Fibroblast of lung (primary cell): Measurements from ENCODE around the gene SPATA19. TPM values are rescaled to one million over a fixed set of nuclear protein-coding genes. Genes with fewer than 3 reads are reported as not detected.

Source experiments
- DNase-seq, 2 donors: peaks; one replicate each; pipeline versions ENCODE4 v3.0.0 to v3.0.0-alpha.2; 2010; ENCODE audit warnings: low read depth in 2 of 2
- H2AFZ ChIP-seq: 2 replicates; pipeline ENCODE4 v1.5.1; 2012; ENCODE audit warnings: low read length, control low read depth, inconsistent platforms
- H3K27ac ChIP-seq: 2 replicates; pipeline ENCODE4 v1.5.1; 2011; ENCODE audit warnings: low read length, control low read depth; ENCODE audit not compliant: insufficient read depth
- H3K27me3 ChIP-seq: 2 replicates; pipeline ENCODE4 v1.5.1; 2011; ENCODE audit warnings: mild to moderate bottlenecking, low read length; ENCODE audit not compliant: control insufficient read depth, insufficient read depth
- H3K36me3 ChIP-seq: 2 replicates; pipeline ENCODE4 v1.5.1; 2011; ENCODE audit warnings: low read length; ENCODE audit not compliant: control insufficient read depth, insufficient read depth
- H3K4me1 ChIP-seq: 2 replicates; pipeline ENCODE4 v1.5.1; 2011; ENCODE audit warnings: low read length; ENCODE audit not compliant: control insufficient read depth, insufficient read depth; ENCODE audit errors: extremely low read depth
- H3K4me2 ChIP-seq: 2 replicates; pipeline ENCODE4 v1.5.1; 2011; ENCODE audit warnings: low read length, control low read depth; ENCODE audit not compliant: insufficient read depth; ENCODE audit errors: extremely low read depth
- H3K4me3 ChIP-seq, 4 experiments: fragments of 200-600 bp in 1 of 4; sonication (generic) in 1 of 4; replicated peaks in 1 of 4; 2 replicates each; pipeline ENCODE4 v1.5.1; 2011 to 2016; ENCODE audit warnings: low read length in 4 of 4, low read depth in 3 of 4, mild to moderate bottlenecking in 3 of 4, control low read depth in 2 of 4, inconsistent platforms in 1 of 4, mixed read lengths in 1 of 4; ENCODE audit not compliant: insufficient read depth in 1 of 4; ENCODE audit errors: control extremely low read depth in 1 of 4
- H3K79me2 ChIP-seq: 2 replicates; pipeline ENCODE4 v1.5.1; 2012; ENCODE audit warnings: mild to moderate bottlenecking, low read length, inconsistent platforms; ENCODE audit not compliant: control insufficient read depth, insufficient read depth
- H3K9ac ChIP-seq: 2 replicates; pipeline ENCODE4 v1.5.1; 2011; ENCODE audit warnings: mild to moderate bottlenecking, low read length, control low read depth; ENCODE audit not compliant: insufficient read depth
- H3K9me3 ChIP-seq: 2 replicates; pipeline ENCODE4 v1.5.1; 2012; ENCODE audit warnings: low read depth, low read length; ENCODE audit not compliant: control insufficient read depth, insufficient read depth
- H4K20me1 ChIP-seq: 2 replicates; pipeline ENCODE4 v1.5.1; 2011; ENCODE audit warnings: low read length; ENCODE audit not compliant: control insufficient read depth, insufficient read depth; ENCODE audit errors: extremely low read depth
- CTCF ChIP-seq, 2 donors: IDR thresholded peaks in 1 of 2; conservative IDR thresholded peaks in 1 of 2; 1 replicate in 1 of 2; 2 replicates in 1 of 2; pipeline ENCODE4 v1.5.1; 2011 to 2012; ENCODE audit warnings: low read length in 2 of 2, control low read depth in 1 of 2, inconsistent platforms in 1 of 2, low read depth in 1 of 2, mild to moderate bottlenecking in 1 of 2
- EZH2 ChIP-seq: IDR thresholded peaks from 2 replicates; pipeline ENCODE4 v1.5.1; 2012; ENCODE audit warnings: low read length, control low read depth, mild to moderate bottlenecking; ENCODE audit errors: missing control alignments
- polyA plus RNA-seq, 2 donors: library from polyadenylated mRNA; depleted of rRNA in 1 of 2; stranded (reverse) in 1 of 2; unstranded in 1 of 2; fragments of >200 nt; gene quantifications; 2 replicates each; pipeline ENCODE4 v1.2.1, GENCODE V29; 2011 to 2012; ENCODE audit warnings: missing spikeins in 1 of 2
- total RNA-seq: library from RNA; depleted of rRNA; stranded (reverse); fragments of >200 nt; gene quantifications from 2 replicates; pipeline ENCODE4 v1.2.1, GENCODE V29; 2014

Gene SPATA19
- total and polyA plus RNA-seq, 2 donors (not counting 1 experiment from before 2014, with no cell fraction given) = not detected

- no peaks in the 10 kb centered on the region for H3K36me3 ChIP-seq
- DNase-seq = no peak
- H3K9me3 ChIP-seq = no peaks in the 10 kb centered on the region
- TF ChIP-seq CTCF (conservative IDR thresholded peaks at IDR 0.05 in 1 of 2, IDR thresholded peaks at IDR 0.05 in 1 of 2; ENCODE audit: low read depth in 1 of 2, low read length in 2 of 2) = no peak
- no peak for TF ChIP-seq EZH2
- H4K20me1 ChIP-seq = no peaks in the 10 kb centered on the region
- no peak overlapping the region for H3K9ac ChIP-seq
- H3K4me3 ChIP-seq = no peak overlapping the region
- no peaks in the 10 kb centered on the region for H3K27me3 ChIP-seq
- H3K4me2 ChIP-seq = no peak overlapping the region
- H2AFZ ChIP-seq = no peak overlapping the region
- H3K4me1 ChIP-seq = no peaks in the 10 kb centered on the region
- no peak overlapping the region for H3K27ac ChIP-seq
- no peaks in the 10 kb centered on the region for H3K79me2 ChIP-seq
These were observed 19.6 kb downstream of the SPATA19 start for GRCh38 chr11:133825666-133826065.

- TF ChIP-seq EZH2 (no peak), CTCF (conservative IDR thresholded peaks at IDR 0.05 in 1 of 2, IDR thresholded peaks at IDR 0.05 in 1 of 2; ENCODE audit: low read depth in 1 of 2, low read length in 2 of 2) (no peak)
- H3K27me3 ChIP-seq = no peaks in the 10 kb centered on the region
- H3K4me2 ChIP-seq = no peak overlapping the region
- no peak for DNase-seq
- H3K9ac ChIP-seq = no peak overlapping the region
- H3K4me1 ChIP-seq = no peaks in the 10 kb centered on the region
- H3K9me3 ChIP-seq = no peaks in the 10 kb centered on the region
- H3K79me2 ChIP-seq = no peaks in the 10 kb centered on the region
- no peaks in the 10 kb centered on the region for H3K36me3 ChIP-seq
- no peaks in the 10 kb centered on the region for H4K20me1 ChIP-seq
- no peak overlapping the region for H2AFZ ChIP-seq
- H3K27ac ChIP-seq = no peak overlapping the region
- H3K4me3 ChIP-seq = no peak overlapping the region
These were observed 20.2 kb downstream of the SPATA19 start for GRCh38 chr11:133825156-133825555.

- no peaks in the 10 kb centered on the region for H3K27me3 ChIP-seq
- H3K9me3 ChIP-seq = no peaks in the 10 kb centered on the region
- no peak for DNase-seq
These were observed 20.7 kb downstream of the SPATA19 start for GRCh38 chr11:133824593-133824992.

More at GRCh38 chr11:133824593-133824992, 20.7 kb downstream of the SPATA19 start:
- H2AFZ ChIP-seq = no peak overlapping the region
- no peak overlapping the region for H3K4me2 ChIP-seq
- H3K4me3 ChIP-seq = no peak overlapping the region
- no peak for TF ChIP-seq EZH2
- TF ChIP-seq CTCF (conservative IDR thresholded peaks at IDR 0.05 in 1 of 2, IDR thresholded peaks at IDR 0.05 in 1 of 2; ENCODE audit: low read depth in 1 of 2, low read length in 2 of 2) = no peak
- H3K9ac ChIP-seq = no peak overlapping the region
- H3K79me2 ChIP-seq = no peaks in the 10 kb centered on the region
- H3K36me3 ChIP-seq = no peaks in the 10 kb centered on the region
- H4K20me1 ChIP-seq = no peaks in the 10 kb centered on the region
- H3K4me1 ChIP-seq = no peaks in the 10 kb centered on the region
- no peak overlapping the region for H3K27ac ChIP-seq
